Pancreas (tissue), 10 donors: ENCODE measurements around the gene NNAT. TPM values are rescaled to one million over a fixed set of nuclear protein-coding genes. Genes with fewer than 3 reads are reported as not detected.
"Not testable (repeated sequence)": the region's sequence is repeated elsewhere in the genome, so short reads cannot be mapped to it uniquely, and the experiment has no call there.

Experiments used
- ATAC-seq, 4 donors: fragments of 200-7000 bp; cut with Tn5 transposase; one replicate each; pipeline versions ENCODE4 v1.8.0 to v1.9.1; 2020; ENCODE audit warnings: mild to moderate bottlenecking in 4 of 4, moderate library complexity in 4 of 4
- DNase-seq, 6 donors: peaks; one replicate each; pipeline ENCODE4 v3.0.0-alpha.2; 2020
- FAIRE-seq: peaks from 2 replicates; lab custom pipeline; 2012; peaks lifted over from hg19 to GRCh38; lab: Jason Lieb, UNC
- H3K27ac ChIP-seq, 4 donors: fragments of 200-600 bp; sonication (generic); 1 replicate in 3 of 4; 2 replicates in 1 of 4; pipeline versions ENCODE4 v1.5.0 to v1.8.0; 2020
- H3K27me3 ChIP-seq, 4 donors: fragments of 200-600 bp; one replicate each; pipeline ENCODE4 v1.8.0; 2021
- H3K36me3 ChIP-seq, 3 donors: fragments of 200-600 bp; sonication (generic) in 1 of 3; one replicate each; pipeline versions ENCODE4 v1.5.0 to v1.8.0; 2020 to 2021
- H3K4me1 ChIP-seq, 3 donors: fragments of 200-600 bp; one replicate each; pipeline ENCODE4 v1.8.0; 2021
- H3K4me3 ChIP-seq, 4 donors: fragments of 200-600 bp; sonication (generic) in 2 of 4; one replicate each; pipeline versions ENCODE4 v1.5.0 to v1.8.0; 2020 to 2021
- H3K9me3 ChIP-seq, 4 donors: fragments of 200-600 bp; one replicate each; pipeline ENCODE4 v1.8.0; 2021
- CTCF ChIP-seq, 4 donors: fragments of 200-600 bp; sonication (generic) in 3 of 4; IDR thresholded peaks; one replicate each; pipeline versions ENCODE4 v1.5.0 to v1.8.0; 2021; ENCODE audit warnings: antibody characterized with exemption in 4 of 4
- WGBS, 2 donors: extraction: QIAGEN DNeasy Blood & Tissue Kit; methylation state at CpG; one replicate each; pipeline ENCODE4 v1.1.7; 2013; 5-methylcytosine and 5-hydroxymethylcytosine counted together
- intact Hi-C, 3 donors: fragments of 100-400 bp; cut with DNase I; formaldehyde crosslinking; loops; one replicate each; pipeline versions ENCODE4 v1.11.1 to v1.14.2; 2022
- polyA plus RNA-seq, 2 donors: library from polyadenylated mRNA; stranded (reverse); fragments of 200-250 nt; gene quantifications; one replicate each; pipeline ENCODE4 v1.2.3, GENCODE V29; 2013
- total RNA-seq, 6 donors: library from RNA; stranded (reverse); fragmentation: NEBNext Ultra II Directional in 4 of 6; extraction: Animal tissue kit (Norgen Biotek cat#: 25700) in 4 of 6; gene quantifications; one replicate each; pipeline versions ENCODE4 v1.2.1 to v1.2.4, GENCODE V29; 2021 to 2023
- donor health status: healthy with polysubstance abuse.
- donor health status: DM: no; HTN: no; CAD: no; lungs with moderate emphysema.
- donor health status: DM: no; HTN: no; CAD: no.
- donor health status: control.
- donor health status: control.
- donor health status: Bipolar disorder and iron deficiency.
- donor health status: DM: yes; HTN: yes; CAD: no.
- donor health status: DM: no; HTN: no; CAD: no.
- donor health status: DM: no; HTN: no; CAD: no.
- donor health status: DM: yes; HTN: yes; CAD: no.

Gene NNAT
- total and polyA plus RNA-seq, 8 donors: 0.31 to 1.0 (median 0.63) TPM; not detected in 4

GRCh38 chr20:37538003-37538402, 17.0 kb downstream of the NNAT start:
- FAIRE-seq (no peak), DNase-seq (no peak), ATAC-seq (peak in 2 of 4 donors; percentile 27 to 34)
- H3K4me1 ChIP-seq: no peaks in the 10 kb centered on the region
- intact Hi-C loops: loop anchor here in 2 of 3 donors (5.0 to 10.0 kb wide), 2 partner anchors 273 to 341 kb away; partner anchors contain the start of gene GHRH (in 1 of the 2)
- H3K27me3 ChIP-seq: no peaks in the 10 kb centered on the region
- 81 to 84% methylated on average over 5 of the region's 5 CpGs for WGBS, 2 donors
- no peak overlapping the region for H3K4me3 ChIP-seq
- no peak for TF ChIP-seq CTCF (IDR thresholded peaks at IDR 0.05)
- no peak overlapping the region for H3K27ac ChIP-seq
- no peaks in the 10 kb centered on the region for H3K9me3 ChIP-seq
- H3K36me3 ChIP-seq: no peaks in the 10 kb centered on the region

GRCh38 chr20:37539424-37539823, 18.4 kb downstream of the NNAT start:
- 70 to 77% methylated on average over 4 of the region's 4 CpGs for WGBS, 2 donors
- no peak for TF ChIP-seq CTCF (IDR thresholded peaks at IDR 0.05)
- no peak for ATAC-seq

GRCh38 chr20:37540001-37540400, 19.0 kb downstream of the NNAT start:
- ATAC-seq: no peak
- DNase-seq: no peak
- Histone ChIP-seq H3K9me3 (no peaks in the 10 kb centered on the region), H3K4me3 (no peak overlapping the region), H3K27ac (no peak overlapping the region), H3K4me1 (no peaks in the 10 kb centered on the region), H3K36me3 (no peaks in the 10 kb centered on the region), H3K27me3 (no peaks in the 10 kb centered on the region)
- no peak for FAIRE-seq
- TF ChIP-seq CTCF (IDR thresholded peaks at IDR 0.05): no peak
- WGBS, 2 donors: 33 to 47% methylated on average over 5 of the region's 5 CpGs
- intact Hi-C loops: no loop called here

More at GRCh38 chr20:37539424-37539823, 18.4 kb downstream of the NNAT start:
- Histone ChIP-seq H3K4me3 (no peak overlapping the region), H3K4me1 (no peaks in the 10 kb centered on the region), H3K36me3 (no peaks in the 10 kb centered on the region), H3K27me3 (no peaks in the 10 kb centered on the region), H3K27ac (no peak overlapping the region), H3K9me3 (no peaks in the 10 kb centered on the region)
- FAIRE-seq (no peak), DNase-seq (no peak)
- intact Hi-C loops: loop anchor here in 2 of 3 donors (5.0 to 10.0 kb wide), 2 partner anchors 275 to 342 kb away; partner anchors contain the start of gene GHRH (in 1 of the 2)

- H3K36me3 ChIP-seq, H3K27me3 ChIP-seq, H3K9me3 ChIP-seq, H3K4me3 ChIP-seq, FAIRE-seq, ATAC-seq, intact Hi-C loops, H3K4me1 ChIP-seq, H3K27ac ChIP-seq, DNase-seq: not testable (repeated sequence)
- WGBS, 2 donors: 86 to 91% methylated on average over 1 of the region's 1 CpG
These were observed 19.8 kb downstream of the NNAT start for GRCh38 chr20:37540838-37541237.

GRCh38 chr20:37541326-37541725, 20.3 kb downstream of the NNAT start:
- no peak overlapping the region for H3K27ac ChIP-seq
- H3K4me1 ChIP-seq: no peaks in the 10 kb centered on the region
- WGBS, 2 donors: 74 to 83% methylated on average over 5 of the region's 5 CpGs
- no peak overlapping the region for H3K4me3 ChIP-seq
- H3K36me3 ChIP-seq: no peaks in the 10 kb centered on the region
- no peaks in the 10 kb centered on the region for H3K27me3 ChIP-seq
- intact Hi-C loops: no loop called here
- FAIRE-seq: no peak
- no peaks in the 10 kb centered on the region for H3K9me3 ChIP-seq
- no peak for DNase-seq
- no peak for TF ChIP-seq CTCF (IDR thresholded peaks at IDR 0.05)
- no peak for ATAC-seq
